A673 (cell line): ENCODE data around the gene STX7. TPM values are rescaled to one million over a fixed set of nuclear protein-coding genes. Genes with fewer than 3 reads are reported as not detected.

Experiments
- BruUV-seq: library from RNA; stranded (reverse); fragments of 400-500 nt; replicated peaks from 2 replicates; lab custom pipeline; 2021; lab: Mats Ljungman, UMichigan
- CTCF ChIA-PET: fragments of 300-600 bp; sonication (Branson Sonifier 250); formaldehyde crosslinking; loops from one replicate; lab custom pipeline; 2022; ENCODE audit warnings: antibody characterized with exemption; lab: Charles Lee
- POLR2A ChIA-PET: fragments of 300-600 bp; sonication (Branson Sonifier 250); formaldehyde crosslinking; loops from one replicate; lab custom pipeline; 2022; ENCODE audit warnings: antibody characterized with exemption; ENCODE audit not compliant: low non-redundant PET; lab: Charles Lee
- DNase-seq: peaks from one replicate; pipeline ENCODE4 v3.0.0-alpha.2; 2015; ENCODE audit warnings: low spot score
- H3K27ac ChIP-seq: fragments of 200-600 bp; sonication (generic); 2 replicates; pipeline ENCODE4 v1.5.1; 2016; ENCODE audit warnings: mixed run types, low read depth, mild to moderate bottlenecking, mixed read lengths, antibody characterized with exemption, low read length; ENCODE audit not compliant: poor library complexity, severe bottlenecking
- H3K27me3 ChIP-seq: fragments of 200-600 bp; sonication (generic); replicated peaks from 2 replicates; pipeline ENCODE4 v1.6.1; 2017; ENCODE audit warnings: mixed run types, low read depth, mild to moderate bottlenecking, mixed read lengths, antibody characterized with exemption, low read length; ENCODE audit not compliant: insufficient read depth, poor library complexity
- H3K36me3 ChIP-seq: fragments of 200-600 bp; sonication (generic); 2 replicates; pipeline ENCODE4 v1.6.1; 2016; ENCODE audit warnings: mixed run types, mild to moderate bottlenecking, mixed read lengths, antibody characterized with exemption, low read length; ENCODE audit not compliant: insufficient read depth, poor library complexity, severe bottlenecking
- H3K4me1 ChIP-seq: fragments of 200-600 bp; sonication (generic); 2 replicates; pipeline ENCODE4 v1.6.1; 2017; ENCODE audit warnings: mixed run types, mild to moderate bottlenecking, mixed read lengths, antibody characterized with exemption, low read length; ENCODE audit not compliant: insufficient read depth, poor library complexity, severe bottlenecking
- H3K4me3 ChIP-seq: fragments of 200-600 bp; sonication (generic); 2 replicates; pipeline ENCODE4 v1.5.1; 2016; ENCODE audit warnings: low read depth, mixed run types, mild to moderate bottlenecking, mixed read lengths, low read length; ENCODE audit not compliant: poor library complexity, severe bottlenecking
- H3K9me3 ChIP-seq: fragments of 200-600 bp; sonication (generic); 2 replicates; pipeline ENCODE4 v1.6.1; 2016; ENCODE audit warnings: mixed run types, low read depth, mild to moderate bottlenecking, mixed read lengths, antibody characterized with exemption, low read length; ENCODE audit not compliant: poor library complexity, severe bottlenecking
- CTCF ChIP-seq: fragments of 300-800, 200-600 bp; sonication (generic); conservative IDR thresholded peaks from 2 replicates; pipeline ENCODE4 v1.5.1; 2017; ENCODE audit warnings: low read depth, mild to moderate bottlenecking, antibody characterized with exemption, low read length, moderate library complexity, mixed read lengths
- EZH2 ChIP-seq: fragments of 200-600 bp; sonication (generic); IDR thresholded peaks from 2 replicates; pipeline ENCODE4 v1.6.1; 2017; ENCODE audit warnings: borderline replicate concordance, low read depth, mild to moderate bottlenecking, mixed read lengths, antibody characterized with exemption, low read length; ENCODE audit not compliant: poor library complexity, severe bottlenecking
- intact Hi-C: fragments of 100-400 bp; cut with micrococcal nuclease; formaldehyde crosslinking; loops from one replicate; pipeline ENCODE4 v1.10.0; 2022; ENCODE audit not compliant: unreplicated experiment
- total RNA-seq: library from RNA; stranded (reverse); gene quantifications from 2 replicates; pipeline ENCODE4 v1.2.3, GENCODE V29; 2021

The STX7 gene
- total RNA-seq, 1 experiment from 2014 or later: 19.5 TPM

GRCh38 chr6:132495604-132496079, 17.3 kb downstream of the STX7 start:
- no peaks in the 10 kb centered on the region for H3K27me3 ChIP-seq
- intact Hi-C loops: no loop called here
- TF ChIP-seq CTCF (no peak), EZH2 (no peak)
- DNase-seq: no peak
- no TSS peak for BruUV-seq
- no peaks in the 10 kb centered on the region for H3K36me3 ChIP-seq
- no peaks in the 10 kb centered on the region for H3K9me3 ChIP-seq
- H3K27ac ChIP-seq: no peak overlapping the region
- ChIA-PET CTCF (interaction anchor here (1.3 kb wide), 1 partner anchor 11 kb away, joined by 4 read pairs; no protein-coding TSS in a partner anchor), POLR2A (no interaction called here)
- no peak overlapping the region for H3K4me3 ChIP-seq
- peaks cover 8% of the 10 kb centered on the region for H3K4me1 ChIP-seq

DNA sequence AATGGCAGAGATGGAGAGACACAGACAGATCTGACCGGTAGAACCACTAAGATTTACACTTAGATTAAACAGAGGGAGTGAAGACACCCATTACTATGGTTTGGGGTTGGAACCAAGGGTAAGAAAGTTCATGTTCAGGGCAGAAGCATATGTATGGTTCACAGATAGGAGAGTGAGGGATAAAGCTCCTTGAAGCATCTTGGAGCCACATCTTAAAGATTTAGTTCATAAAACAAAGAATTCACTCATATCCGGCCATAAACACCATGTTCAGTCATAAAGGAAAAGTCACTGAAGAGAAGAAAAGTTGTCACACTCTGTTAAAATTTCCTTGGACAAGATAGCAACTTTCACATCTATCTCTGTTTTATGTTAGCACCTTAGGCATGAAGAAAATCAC, 18.0 kb downstream of the STX7 start:
- H3K4me3 ChIP-seq: no peak overlapping the region
- H3K27ac ChIP-seq: no peak overlapping the region
- no peaks in the 10 kb centered on the region for H3K27me3 ChIP-seq
- intact Hi-C loops: no loop called here
- ChIA-PET POLR2A (no interaction called here), CTCF (interaction anchor here (1.3 kb wide), 1 partner anchor 11 kb away, joined by 4 read pairs; no protein-coding TSS in a partner anchor)
- BruUV-seq: no TSS peak
- H3K9me3 ChIP-seq: no peaks in the 10 kb centered on the region
- H3K36me3 ChIP-seq: no peaks in the 10 kb centered on the region
- no peak for DNase-seq
- peaks cover 12% of the 10 kb centered on the region for H3K4me1 ChIP-seq
- TF ChIP-seq EZH2 (no peak), CTCF (no peak)

- no TSS peak for BruUV-seq
- H3K27ac ChIP-seq: no peak overlapping the region
Observed at GRCh38 chr6:132491881-132492280, 21.0 kb downstream of the STX7 start.

More at GRCh38 chr6:132491881-132492280, 21.0 kb downstream of the STX7 start:
- Histone ChIP-seq H3K4me1 (peaks cover 12% of the 10 kb centered on the region), H3K27me3 (no peaks in the 10 kb centered on the region), H3K4me3 (no peak overlapping the region), H3K9me3 (no peaks in the 10 kb centered on the region), H3K36me3 (no peaks in the 10 kb centered on the region)
- TF ChIP-seq CTCF (no peak), EZH2 (no peak)
- DNase-seq: no peak
- POLR2A ChIA-PET: no interaction called here
- intact Hi-C loops: no loop called here
- CTCF ChIA-PET: no interaction called here
